Measurements from ENCODE around the gene ANKS3. TPM values are rescaled to one million over a fixed set of nuclear protein-coding genes. Genes with fewer than 3 reads are reported as not detected.
A peak's percentile ranks its signal among the peaks of the same experiment; 100 is the strongest.
"Not testable (repeated sequence)": the region's sequence is repeated elsewhere in the genome, so short reads cannot be mapped to it uniquely, and the experiment has no call there.

The ANKS3 gene
- total and polyA plus RNA-seq, 8 donors: 11.6 to 183 (median 25.9) TPM

DNA sequence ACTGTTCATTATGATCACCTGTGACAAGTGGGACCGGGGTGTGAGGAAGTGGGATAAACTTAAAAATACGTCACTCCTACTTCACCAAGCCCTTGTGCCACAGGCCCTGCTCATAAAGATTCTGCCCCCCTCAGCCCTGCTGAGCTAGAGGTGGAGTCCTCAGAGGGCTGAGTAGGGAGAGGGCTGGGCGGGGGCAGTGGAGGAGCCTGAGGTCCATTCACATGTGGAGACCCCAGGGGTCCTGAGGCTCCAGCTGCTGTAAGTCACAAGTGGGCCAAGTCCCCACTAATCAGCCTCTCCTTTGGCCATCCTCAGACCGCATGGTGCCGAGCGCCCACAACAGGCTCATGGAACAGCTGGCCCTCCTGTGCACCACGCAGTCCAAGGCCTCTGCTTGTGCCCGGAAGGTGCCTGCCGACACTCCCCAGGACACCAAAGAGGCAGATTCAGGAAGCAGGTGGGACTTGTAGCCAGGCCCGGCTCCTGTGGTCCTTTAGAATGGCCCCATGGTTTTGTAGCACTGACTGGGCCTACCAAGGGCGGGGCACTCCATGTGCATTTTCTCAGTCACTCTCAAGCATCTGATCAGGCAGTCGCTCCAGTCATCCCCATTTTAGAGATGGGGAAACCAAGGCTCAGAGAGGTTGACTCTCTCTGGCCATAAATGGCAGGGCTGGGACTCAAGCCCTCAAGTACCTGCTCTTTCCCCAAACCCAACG, 10.6 kb upstream of the ANKS3 start:
- TF ChIP-seq POLR2A (IDR thresholded peaks at IDR 0.05): no peak
- TF ChIP-seq POLR2AphosphoS5 (IDR thresholded peaks at IDR 0.05): no peak
- TF ChIP-seq, protein P1, sequence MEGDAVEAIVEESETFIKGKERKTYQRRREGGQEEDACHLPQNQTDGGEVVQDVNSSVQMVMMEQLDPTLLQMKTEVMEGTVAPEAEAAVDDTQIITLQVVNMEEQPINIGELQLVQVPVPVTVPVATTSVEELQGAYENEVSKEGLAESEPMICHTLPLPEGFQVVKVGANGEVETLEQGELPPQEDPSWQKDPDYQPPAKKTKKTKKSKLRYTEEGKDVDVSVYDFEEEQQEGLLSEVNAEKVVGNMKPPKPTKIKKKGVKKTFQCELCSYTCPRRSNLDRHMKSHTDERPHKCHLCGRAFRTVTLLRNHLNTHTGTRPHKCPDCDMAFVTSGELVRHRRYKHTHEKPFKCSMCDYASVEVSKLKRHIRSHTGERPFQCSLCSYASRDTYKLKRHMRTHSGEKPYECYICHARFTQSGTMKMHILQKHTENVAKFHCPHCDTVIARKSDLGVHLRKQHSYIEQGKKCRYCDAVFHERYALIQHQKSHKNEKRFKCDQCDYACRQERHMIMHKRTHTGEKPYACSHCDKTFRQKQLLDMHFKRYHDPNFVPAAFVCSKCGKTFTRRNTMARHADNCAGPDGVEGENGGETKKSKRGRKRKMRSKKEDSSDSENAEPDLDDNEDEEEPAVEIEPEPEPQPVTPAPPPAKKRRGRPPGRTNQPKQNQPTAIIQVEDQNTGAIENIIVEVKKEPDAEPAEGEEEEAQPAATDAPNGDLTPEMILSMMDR (IDR thresholded peaks at IDR 0.05): no peak
- TF ChIP-seq EP300 (IDR thresholded peaks at IDR 0.05): no peak
- Histone ChIP-seq H3K27ac (no peak overlapping the region), H3K36me3 (peaks cover 0 to 15% (median 11%) of the 10 kb centered on the region in 4 donors), H3K4me1 (peaks cover 15 to 27% (median 22%) of the 10 kb centered on the region in 4 donors), H3K27me3 (no peaks in the 10 kb centered on the region), H3K9me3 (no peaks in the 10 kb centered on the region), H3K4me3 (no peak overlapping the region)
- WGBS, 5 donors: 66 to 84% (median 74%) methylated on average over 12 to 13 of the region's 13 CpGs
- intact Hi-C loops (cut with DNase I; ENCODE audit: low total_unique reads): no loop called here
- DNase-seq: no peak

DNA sequence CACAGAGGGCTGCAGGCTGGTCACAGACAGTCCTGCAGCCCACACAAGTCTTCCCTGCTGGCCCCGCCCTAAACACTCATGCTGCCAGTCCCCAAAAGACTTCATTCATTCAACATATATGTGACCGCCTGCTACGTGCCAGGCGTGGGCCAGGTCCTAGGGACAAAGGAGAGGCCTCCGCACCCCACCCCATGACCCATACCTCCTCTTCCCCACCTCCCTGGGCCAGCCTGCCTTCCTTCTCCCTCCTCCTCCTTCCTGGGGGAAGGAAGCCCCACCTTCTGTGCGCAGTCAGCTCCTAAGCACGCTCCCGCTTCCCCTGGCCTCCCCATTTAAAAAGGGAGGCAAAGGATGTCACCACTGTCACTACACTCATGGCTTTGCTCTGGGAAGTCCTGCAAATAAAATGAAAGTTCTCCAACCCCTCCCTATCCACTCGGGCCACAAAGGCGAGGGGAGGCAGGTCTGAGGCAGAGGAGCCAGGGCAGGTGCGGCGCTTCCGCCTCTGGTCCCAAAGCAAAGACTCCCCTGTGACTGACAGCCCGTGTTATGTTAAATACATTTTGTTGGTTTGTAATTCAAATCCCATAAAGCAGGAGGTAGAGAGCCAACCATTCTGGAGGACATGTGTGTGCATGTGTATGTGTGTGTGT, 9.3 kb upstream of the ANKS3 start:
- H3K4me3 ChIP-seq: peak overlapping the region in 3 of 4 donors; percentile 27 to 31 (median 30)
- intact Hi-C loops (cut with DNase I; ENCODE audit: low total_unique reads): no loop called here
- no peak for TF ChIP-seq POLR2AphosphoS5 (IDR thresholded peaks at IDR 0.05)
- TF ChIP-seq EP300 (IDR thresholded peaks at IDR 0.05): no peak
- TF ChIP-seq, protein P1 (IDR thresholded peaks at IDR 0.05): no peak
- TF ChIP-seq POLR2A (IDR thresholded peaks at IDR 0.05): no peak
- H3K27ac ChIP-seq: no peak overlapping the region
- no peaks in the 10 kb centered on the region for H3K9me3 ChIP-seq
- 20 to 35% (median 23%) methylated on average over 14 of the region's 14 CpGs for WGBS, 5 donors
- peak in 1 of 2 donors; percentile 75 for DNase-seq
- H3K27me3 ChIP-seq: no peaks in the 10 kb centered on the region
- H3K4me1 ChIP-seq: peaks cover 15 to 27% (median 22%) of the 10 kb centered on the region in 4 donors
- peaks cover 0 to 2% (median under 1%) of the 10 kb centered on the region in 4 donors for H3K36me3 ChIP-seq

DNA sequence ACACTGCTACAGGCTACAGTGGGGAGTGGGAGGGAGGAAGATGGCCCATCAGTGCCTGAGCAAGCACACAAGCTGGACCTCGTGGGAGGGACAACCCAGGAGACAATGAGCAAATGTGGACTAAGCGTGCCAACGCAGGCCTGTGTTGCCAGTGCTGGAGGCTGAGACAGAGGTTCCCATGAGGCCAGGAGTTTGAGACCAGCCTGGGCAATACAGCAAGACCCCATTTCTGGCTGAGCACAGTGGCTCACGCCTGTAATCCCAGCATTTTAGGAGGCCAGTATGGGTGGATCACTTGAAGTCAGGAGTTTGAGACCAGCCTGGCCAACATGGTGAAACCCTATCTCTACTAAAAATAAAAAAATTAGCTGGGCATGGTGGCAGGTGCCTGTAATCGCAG, 4.3 kb upstream of the ANKS3 start:
- intact Hi-C loops (cut with DNase I; ENCODE audit: low total_unique reads); H3K27ac ChIP-seq; H3K4me3 ChIP-seq; DNase-seq; H3K36me3 ChIP-seq; H3K27me3 ChIP-seq; H3K9me3 ChIP-seq: not testable (repeated sequence)
- WGBS, 5 donors: 65 to 87% (median 78%) methylated on average over 5 of the region's 5 CpGs
- peaks cover 6 to 23% (median 17%) of the 10 kb centered on the region in 4 donors for H3K4me1 ChIP-seq

DNA sequence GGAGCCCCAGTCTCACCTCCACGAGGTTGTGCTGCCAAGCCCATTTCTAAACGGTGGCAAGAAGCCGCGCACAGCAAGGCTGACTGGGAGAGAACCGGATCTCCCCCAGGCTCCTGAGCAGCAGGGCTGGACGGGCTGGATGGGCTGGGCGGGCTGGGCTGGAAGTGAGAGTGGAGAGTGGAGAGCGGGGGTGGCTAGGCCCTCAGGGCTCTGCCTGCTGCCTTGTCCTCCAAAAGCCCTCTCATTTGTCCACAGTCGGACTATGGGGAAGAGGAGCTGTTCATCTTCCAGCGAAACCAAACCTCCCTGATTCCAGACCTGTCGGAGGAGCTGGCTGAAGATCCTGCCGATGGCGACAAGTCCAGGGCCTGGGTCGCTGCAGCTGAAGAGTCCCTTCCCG, 3.5 kb upstream of the ANKS3 start:
- intact Hi-C loops (cut with DNase I; ENCODE audit: low total_unique reads): no loop called here
- H3K9me3 ChIP-seq: no peaks in the 10 kb centered on the region
- H3K27ac ChIP-seq: no peak overlapping the region
- TF ChIP-seq EP300 (IDR thresholded peaks at IDR 0.05) (no peak), POLR2AphosphoS5 (IDR thresholded peaks at IDR 0.05) (no peak)
- TF ChIP-seq, protein P1 (IDR thresholded peaks at IDR 0.05): no peak
- no peaks in the 10 kb centered on the region for H3K27me3 ChIP-seq
- no peaks in the 10 kb centered on the region for H3K36me3 ChIP-seq
- no peak for DNase-seq
- no peak overlapping the region for H3K4me3 ChIP-seq
- peaks cover 6 to 23% (median 18%) of the 10 kb centered on the region in 4 donors for H3K4me1 ChIP-seq
- WGBS, 5 donors: 72 to 84% (median 79%) methylated on average over 11 to 15 of the region's 15 CpGs

DNA sequence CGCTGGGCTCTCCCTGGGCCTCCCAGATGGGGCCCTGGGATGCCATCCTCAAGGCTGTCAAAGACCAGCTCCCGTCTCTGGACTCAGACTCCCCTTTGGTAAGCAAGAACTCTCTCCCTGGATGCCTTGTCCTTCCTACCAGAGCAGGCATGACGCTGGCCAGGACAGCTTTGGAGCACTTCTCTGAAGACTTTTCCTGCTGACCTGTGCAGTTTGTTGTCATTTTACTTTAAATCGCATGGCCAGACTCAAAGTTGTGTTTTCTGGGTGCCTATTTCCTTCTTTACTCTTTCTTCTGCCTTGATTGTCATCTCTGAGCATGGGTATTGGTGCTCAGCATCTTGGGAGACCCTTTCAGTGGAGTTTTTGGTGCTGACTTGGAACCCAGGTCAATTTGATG, 2.5 kb upstream of the ANKS3 start:
- Histone ChIP-seq H3K36me3 (peaks cover 0 to 6% (median 0%) of the 10 kb centered on the region in 4 donors), H3K4me3 (no peak overlapping the region), H3K27me3 (no peaks in the 10 kb centered on the region), H3K4me1 (peaks cover 6 to 23% (median 20%) of the 10 kb centered on the region in 4 donors), H3K27ac (no peak overlapping the region), H3K9me3 (no peaks in the 10 kb centered on the region)
- intact Hi-C loops (cut with DNase I; ENCODE audit: low total_unique reads): no loop called here
- TF ChIP-seq, protein P1 (IDR thresholded peaks at IDR 0.05): no peak
- no peak for TF ChIP-seq EP300 (IDR thresholded peaks at IDR 0.05)
- no peak for TF ChIP-seq POLR2AphosphoS5 (IDR thresholded peaks at IDR 0.05)
- TF ChIP-seq POLR2A (IDR thresholded peaks at IDR 0.05): no peak
- DNase-seq: no peak
- WGBS, 5 donors: 73 to 90% (median 90%) methylated on average over 4 of the region's 4 CpGs
